Chondrocyte (in vitro differentiated cells): Measurements from ENCODE around the gene LRRC27. TPM values are rescaled to one million over a fixed set of nuclear protein-coding genes. Genes with fewer than 3 reads are reported as not detected.
A peak's percentile ranks its signal among the peaks of the same experiment; 100 is the strongest.

Source experiments
- DNase-seq: peaks from one replicate; pipeline ENCODE4 v3.0.0; 2021; ENCODE audit warnings: mixed read lengths, low spot score
- H3K27ac Mint-ChIP-seq: one replicate; pipeline ENCODE4 v1.8.0; 2021; ENCODE audit warnings: mild to moderate bottlenecking, moderate library complexity, mixed read lengths; ENCODE audit not compliant: unreplicated experiment
- H3K27me3 Mint-ChIP-seq: 2 replicates; pipeline ENCODE4 v1.8.0; 2021; ENCODE audit warnings: low read depth, mixed read lengths
- H3K36me3 Mint-ChIP-seq: 2 replicates; pipeline ENCODE4 v1.8.0; 2021; ENCODE audit warnings: low read depth, mixed read lengths
- H3K4me1 Mint-ChIP-seq: 2 replicates; pipeline ENCODE4 v1.8.0; 2021; ENCODE audit warnings: low read depth, mild to moderate bottlenecking, mixed read lengths
- H3K4me3 Mint-ChIP-seq: one replicate; pipeline ENCODE4 v1.8.0; 2021; ENCODE audit warnings: mild to moderate bottlenecking, moderate library complexity, mixed read lengths; ENCODE audit not compliant: unreplicated experiment
- H3K9me3 Mint-ChIP-seq: 2 replicates; pipeline ENCODE4 v1.8.0; 2021; ENCODE audit warnings: low read depth, mixed read lengths
- CTCF ChIP-seq: fragments of 200-600 bp; sonication (generic); IDR thresholded peaks from 2 replicates; pipeline ENCODE4 v1.5.0; 2021; ENCODE audit warnings: antibody characterized with exemption, mild to moderate bottlenecking, moderate library complexity
- total RNA-seq: library from RNA; stranded (reverse); gene quantifications from 3 replicates; pipeline ENCODE4 v1.2.1, GENCODE V29; 2021

The LRRC27 gene
- total RNA-seq, 1 donor from 2014 or later = 13.2 TPM

DNA sequence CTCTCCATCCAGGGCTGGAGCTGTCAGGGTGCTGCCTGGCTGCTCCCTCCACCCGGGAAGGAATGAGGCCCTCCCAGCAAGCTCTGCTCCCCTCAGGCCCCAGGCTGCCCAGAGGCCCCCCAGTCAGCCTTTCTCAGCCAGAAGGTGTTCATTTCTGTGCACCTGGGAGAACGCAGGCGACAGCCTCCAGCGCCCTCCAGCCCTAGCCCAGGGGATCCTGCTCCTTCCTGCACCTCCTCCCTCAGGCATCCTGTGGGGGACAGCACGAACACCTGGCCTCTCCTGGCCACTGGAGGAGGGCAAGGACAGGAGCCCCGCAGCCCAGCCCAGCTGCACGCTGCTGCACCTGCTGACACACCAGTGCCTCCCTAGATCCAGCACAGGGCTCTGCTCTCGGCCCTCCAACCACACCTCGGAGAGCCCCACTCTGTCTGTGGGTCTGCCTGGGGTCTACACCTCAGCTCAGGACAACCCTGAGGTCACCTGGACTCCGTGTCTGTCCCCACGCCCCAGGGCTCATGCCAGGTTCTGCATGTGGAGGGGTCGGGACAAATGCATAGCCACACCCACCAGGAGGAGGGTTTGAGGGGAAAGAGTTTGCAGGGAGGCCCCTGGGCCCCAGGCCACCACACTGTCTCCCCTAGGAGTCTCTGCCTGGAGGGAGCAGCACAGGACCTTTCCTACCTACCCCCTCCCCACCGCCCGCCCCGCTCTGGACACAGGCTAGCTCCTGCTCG is 57.6 kb downstream of the LRRC27 start:
- H3K9me3 Mint-ChIP-seq = peaks cover 7% of the 10 kb centered on the region
- DNase-seq = peak; percentile 86
- no peak overlapping the region for H3K4me3 Mint-ChIP-seq
- TF ChIP-seq CTCF = no peak
- H3K4me1 Mint-ChIP-seq = peaks cover 4% of the 10 kb centered on the region
- H3K27ac Mint-ChIP-seq = no peak overlapping the region
- no peaks in the 10 kb centered on the region for H3K36me3 Mint-ChIP-seq
- no peaks in the 10 kb centered on the region for H3K27me3 Mint-ChIP-seq

DNA sequence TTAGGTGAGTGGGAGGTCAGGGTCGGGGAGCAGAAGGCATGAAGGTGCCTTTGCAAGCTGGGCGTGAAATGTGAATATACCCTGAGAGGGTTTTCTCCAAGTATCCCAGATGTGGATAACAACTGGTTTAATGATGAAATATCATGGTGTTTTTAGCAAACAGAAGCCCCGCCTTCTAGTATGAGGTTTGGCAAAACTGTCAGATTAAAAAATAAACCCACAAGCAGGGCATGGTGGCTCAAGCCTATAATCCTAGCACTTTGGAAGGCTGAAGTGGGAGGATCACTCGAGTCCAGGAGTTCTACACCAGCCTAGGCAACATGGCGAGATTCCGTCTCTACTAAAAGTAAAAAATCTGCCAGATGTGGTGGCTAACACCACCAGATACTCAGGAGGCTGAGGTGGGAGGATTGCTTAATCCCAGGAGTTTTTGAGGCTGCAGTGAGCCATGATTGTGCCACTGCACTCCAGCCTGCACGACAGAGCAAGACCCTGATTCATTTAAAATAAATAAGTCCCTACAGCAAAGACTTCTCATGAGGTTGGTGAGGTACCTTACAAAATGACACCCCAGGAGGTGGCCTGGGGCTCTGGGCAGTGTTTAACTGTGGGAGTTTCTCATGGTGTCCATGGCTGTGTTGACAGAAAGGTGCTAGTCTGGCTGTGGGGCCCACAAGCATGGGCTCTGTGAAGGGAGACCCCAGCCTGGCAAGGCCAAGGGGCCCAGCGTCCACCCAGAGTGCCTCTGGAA is 58.4 kb downstream of the LRRC27 start:
- peaks cover 4% of the 10 kb centered on the region for H3K4me1 Mint-ChIP-seq
- peaks cover 7% of the 10 kb centered on the region for H3K9me3 Mint-ChIP-seq
- DNase-seq = no peak
- H3K27me3 Mint-ChIP-seq = no peaks in the 10 kb centered on the region
- no peak overlapping the region for H3K27ac Mint-ChIP-seq
- TF ChIP-seq CTCF = no peak
- no peak overlapping the region for H3K4me3 Mint-ChIP-seq
- H3K36me3 Mint-ChIP-seq = no peaks in the 10 kb centered on the region

DNA sequence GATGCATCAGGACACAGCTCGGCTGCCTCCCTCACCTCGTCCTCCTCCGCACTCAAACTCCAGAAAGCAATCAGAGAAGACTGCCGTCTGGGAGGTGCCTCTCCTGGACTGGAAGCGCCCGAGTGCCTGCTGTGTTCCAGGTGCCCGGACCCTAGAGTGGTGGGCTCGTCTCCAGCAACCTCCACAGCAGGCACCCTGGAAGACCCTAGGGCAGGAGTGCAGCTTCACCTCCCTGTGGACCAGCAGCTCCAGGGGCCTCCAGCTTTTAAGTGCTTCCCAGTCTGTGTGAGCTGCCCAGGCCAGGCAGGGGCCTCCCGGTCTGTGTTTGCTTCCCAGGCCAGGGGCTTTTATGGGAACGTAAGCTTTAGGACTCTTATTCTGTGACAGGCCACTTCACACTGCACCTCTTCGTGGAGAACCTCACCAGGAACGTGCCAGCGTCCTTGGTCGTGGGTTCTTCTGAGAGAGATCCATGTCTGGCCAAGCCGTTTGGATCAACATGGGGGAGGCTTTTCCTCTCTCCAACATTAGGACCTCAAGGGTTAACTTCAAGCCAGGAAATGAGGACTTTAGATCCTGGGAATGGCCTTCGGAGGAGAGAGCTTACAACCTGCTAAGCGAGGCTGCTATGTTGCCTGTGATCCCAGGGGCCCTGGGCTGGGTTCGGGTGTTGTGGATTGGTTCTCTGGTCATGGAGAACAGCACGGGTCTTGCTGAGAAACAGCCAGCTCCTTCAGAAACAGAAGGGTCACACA is 59.1 kb downstream of the LRRC27 start:
- DNase-seq = peak; percentile 72
- H3K4me3 Mint-ChIP-seq = no peak overlapping the region
- peaks cover 7% of the 10 kb centered on the region for H3K9me3 Mint-ChIP-seq
- H3K27me3 Mint-ChIP-seq = no peaks in the 10 kb centered on the region
- no peak overlapping the region for H3K27ac Mint-ChIP-seq
- no peaks in the 10 kb centered on the region for H3K36me3 Mint-ChIP-seq
- TF ChIP-seq CTCF = no peak
- H3K4me1 Mint-ChIP-seq = peaks cover 4% of the 10 kb centered on the region

GRCh38 chr10:132391676-132392020 is 59.7 kb downstream of the LRRC27 start:
- TF ChIP-seq CTCF = no peak
- Mint-ChIP-seq H3K4me3 (no peak overlapping the region), H3K27ac (no peak overlapping the region), H3K36me3 (no peaks in the 10 kb centered on the region), H3K4me1 (peaks cover 4% of the 10 kb centered on the region), H3K9me3 (peaks cover 7% of the 10 kb centered on the region), H3K27me3 (no peaks in the 10 kb centered on the region)
- DNase-seq = peak; percentile 58

GRCh38 chr10:132392184-132392800 is 60.3 kb downstream of the LRRC27 start:
- no peaks in the 10 kb centered on the region for H3K36me3 Mint-ChIP-seq
- H3K9me3 Mint-ChIP-seq = peaks cover 7% of the 10 kb centered on the region
- TF ChIP-seq CTCF = no peak
- H3K4me1 Mint-ChIP-seq = peaks cover 4% of the 10 kb centered on the region
- no peak overlapping the region for H3K27ac Mint-ChIP-seq
- no peaks in the 10 kb centered on the region for H3K27me3 Mint-ChIP-seq
- DNase-seq = peak; percentile 20
- H3K4me3 Mint-ChIP-seq = no peak overlapping the region
